ENCODE measurements around the gene GPR160. TPM values are rescaled to one million over a fixed set of nuclear protein-coding genes. Genes with fewer than 3 reads are reported as not detected.

GPR160 gene
- total and polyA plus RNA-seq, 7 experiments from 2014 or later, result 6.1 to 44.3 (median 17.1) TPM

Other genes starting within 250 kb of the GPR160 start
- under 1 TPM in 1 of 5 experiments, not detected in 4; 0.12 TPM for gene LRRIQ4, start 225.1 kb upstream of the GPR160 start, total RNA-seq
- not detected for gene LRRIQ4, start 225.1 kb upstream of the GPR160 start, polyA plus RNA-seq
- 1 to 10 TPM in 1 of 5 experiments, under 1 TPM in 4; 0.30 to 3.7 (median 0.42) TPM for gene LRRC34, start 225.1 kb upstream of the GPR160 start, total RNA-seq
- under 1 TPM; 0.26 to 0.40 TPM for gene LRRC34, start 225.1 kb upstream of the GPR160 start, polyA plus RNA-seq
- gene LRRC31, start 168.1 kb upstream of the GPR160 start, total RNA-seq, result not detected
- not detected for gene LRRC31, start 168.1 kb upstream of the GPR160 start, polyA plus RNA-seq
- gene SAMD7, start 126.4 kb upstream of the GPR160 start, total RNA-seq, result not detected
- gene SAMD7, start 126.4 kb upstream of the GPR160 start, polyA plus RNA-seq, result not detected
- 100 to 1,000 TPM in 3 of 5 experiments, 10 to 100 TPM in 2; 75.2 to 156 (median 110) TPM for gene SEC62, start 71.2 kb upstream of the GPR160 start, total RNA-seq
- gene SEC62, start 71.2 kb upstream of the GPR160 start, polyA plus RNA-seq, result 100 to 1,000 TPM in 1 of 2 donors, 10 to 100 TPM in 1; 68.1 to 253 TPM
- gene PHC3, start 143.7 kb downstream of the GPR160 start, total RNA-seq, result 100 to 1,000 TPM in 4 of 5 experiments, 10 to 100 TPM in 1; 78.9 to 215 (median 158) TPM
- 10 to 100 TPM; 46.3 to 67.2 TPM for gene PHC3, start 143.7 kb downstream of the GPR160 start, polyA plus RNA-seq
- 10 to 100 TPM; 14.7 to 26.2 (median 20.5) TPM for gene PRKCI, start 184.4 kb downstream of the GPR160 start, total RNA-seq
- gene PRKCI, start 184.4 kb downstream of the GPR160 start, polyA plus RNA-seq, result 10 to 100 TPM; 21.7 to 22.6 TPM